BLaER1 treated with 17β-estradiol and CSF1 and Interleukin-3, amounts not matched to agents 10 nM and 100 nM (cell line): Measurements from ENCODE around the gene FBXL22.

Experiments used
- H3K27ac ChIP-seq, 11 experiments: shearing (Covaris generic); formaldehyde crosslinking; 2 replicates each; pipeline ENCODE4 v1.8.1; 2022
- H3K27me3 ChIP-seq, 11 experiments: shearing (Covaris generic); formaldehyde crosslinking; 2 replicates each; pipeline ENCODE4 v1.8.1; 2022
- H3K36me3 ChIP-seq, 11 experiments: shearing (Covaris generic); formaldehyde crosslinking; 2 replicates each; pipeline ENCODE4 v1.8.1; 2022
- H3K4me1 ChIP-seq, 10 experiments: shearing (Covaris generic); formaldehyde crosslinking; 2 replicates each; pipeline ENCODE4 v1.8.1; 2022
- H3K4me2 ChIP-seq, 11 experiments: shearing (Covaris generic); formaldehyde crosslinking; 2 replicates each; pipeline ENCODE4 v1.8.1; 2022
- H3K4me3 ChIP-seq, 10 experiments: shearing (Covaris generic); formaldehyde crosslinking; 2 replicates each; pipeline ENCODE4 v1.8.1; 2022
- H3K9ac ChIP-seq, 11 experiments: shearing (Covaris generic); formaldehyde crosslinking; 2 replicates each; pipeline ENCODE4 v1.8.1; 2022
- H3K9me3 ChIP-seq, 11 experiments: shearing (Covaris generic); formaldehyde crosslinking; replicated peaks in 1 of 11; 2 replicates each; pipeline ENCODE4 v1.8.1; 2022
- H4K20me1 ChIP-seq, 11 experiments: shearing (Covaris generic); formaldehyde crosslinking; 2 replicates each; pipeline ENCODE4 v1.8.1; 2022
- Cebpa-rat ChIP-seq, 11 experiments: shearing (Covaris generic); IDR thresholded peaks; 2 replicates each; pipeline ENCODE4 v1.8.1; 2022

The FBXL22 gene

DNA sequence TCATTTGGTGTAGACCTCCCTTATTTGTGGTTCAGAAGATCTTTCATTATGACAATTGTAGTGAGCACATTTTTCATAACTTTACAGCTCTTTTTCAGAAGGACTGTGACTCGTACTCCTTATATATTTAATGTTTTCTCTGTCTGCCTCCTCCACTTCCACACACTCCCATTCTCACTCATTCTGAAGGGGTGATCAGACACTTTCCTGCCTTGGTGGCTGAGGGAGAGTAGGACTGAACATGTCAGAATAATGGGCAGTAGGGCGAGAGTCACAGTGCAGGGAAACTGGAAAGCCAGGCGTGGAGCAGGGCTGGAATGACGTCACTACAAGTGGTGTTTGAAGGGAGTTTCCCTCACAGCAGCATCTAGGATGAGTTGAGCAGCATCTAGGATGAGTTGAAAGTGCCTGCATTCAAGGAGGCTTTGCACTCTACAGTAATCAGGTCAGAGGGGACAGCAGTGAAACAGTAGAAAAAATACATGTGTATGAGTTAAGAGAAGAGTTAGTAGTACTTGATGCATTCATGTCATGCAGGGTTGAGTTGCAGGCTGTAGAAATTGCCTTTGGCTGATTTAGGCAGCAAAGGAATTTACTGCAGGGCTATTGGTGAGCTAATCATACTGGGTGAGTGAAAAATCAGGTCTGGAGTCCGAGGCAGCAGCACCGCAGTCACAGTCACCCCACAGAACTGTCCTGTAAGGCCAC, 36.3 kb upstream of the FBXL22 start:
- TF ChIP-seq Cebpa-rat (IDR thresholded peaks at IDR 0.05), result no peak
- no peak overlapping the region for H3K27ac ChIP-seq

DNA sequence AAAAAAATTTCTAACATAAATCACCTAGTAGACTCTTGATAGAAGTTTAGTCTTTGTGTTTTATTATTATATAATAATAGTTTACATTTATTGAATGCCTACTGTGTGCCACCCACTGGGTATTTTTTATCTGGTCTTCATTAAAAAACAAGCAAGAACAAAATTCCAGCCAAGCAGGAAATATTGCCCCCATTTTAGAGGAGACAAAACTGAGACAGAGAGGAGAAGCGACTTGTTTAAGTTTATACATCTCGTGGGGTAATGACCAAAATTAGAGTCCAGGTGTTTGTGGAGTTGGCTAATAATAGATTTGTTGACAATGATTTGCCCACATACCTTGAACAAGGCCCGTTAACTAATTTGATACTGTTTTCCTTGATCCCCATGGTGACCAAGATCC, 33.1 kb upstream of the FBXL22 start:
- H3K4me2 ChIP-seq, result no peak overlapping the region
- no peak for TF ChIP-seq Cebpa-rat (IDR thresholded peaks at IDR 0.05)
- H3K9ac ChIP-seq, result no peak overlapping the region
- peaks cover 96 to 100% (median 98%) of the 10 kb centered on the region in 11 experiments for H3K36me3 ChIP-seq
- no peak overlapping the region for H3K4me3 ChIP-seq
- no peaks in the 10 kb centered on the region for H3K4me1 ChIP-seq
- peaks cover 45 to 99% (median 87%) of the 10 kb centered on the region in 11 experiments for H4K20me1 ChIP-seq
- no peaks in the 10 kb centered on the region for H3K9me3 ChIP-seq
- no peak overlapping the region for H3K27ac ChIP-seq
- H3K27me3 ChIP-seq, result no peaks in the 10 kb centered on the region

More for the DNA sequence above, 36.3 kb upstream of the FBXL22 start:
- Histone ChIP-seq H3K36me3 (peaks cover 99 to 100% (median 100%) of the 10 kb centered on the region in 11 experiments), H3K4me3 (no peak overlapping the region), H4K20me1 (peaks cover 66 to 100% (median 96%) of the 10 kb centered on the region in 11 experiments), H3K4me1 (no peaks in the 10 kb centered on the region), H3K4me2 (no peak overlapping the region), H3K9ac (no peak overlapping the region), H3K9me3 (no peaks in the 10 kb centered on the region), H3K27me3 (no peaks in the 10 kb centered on the region)

DNA sequence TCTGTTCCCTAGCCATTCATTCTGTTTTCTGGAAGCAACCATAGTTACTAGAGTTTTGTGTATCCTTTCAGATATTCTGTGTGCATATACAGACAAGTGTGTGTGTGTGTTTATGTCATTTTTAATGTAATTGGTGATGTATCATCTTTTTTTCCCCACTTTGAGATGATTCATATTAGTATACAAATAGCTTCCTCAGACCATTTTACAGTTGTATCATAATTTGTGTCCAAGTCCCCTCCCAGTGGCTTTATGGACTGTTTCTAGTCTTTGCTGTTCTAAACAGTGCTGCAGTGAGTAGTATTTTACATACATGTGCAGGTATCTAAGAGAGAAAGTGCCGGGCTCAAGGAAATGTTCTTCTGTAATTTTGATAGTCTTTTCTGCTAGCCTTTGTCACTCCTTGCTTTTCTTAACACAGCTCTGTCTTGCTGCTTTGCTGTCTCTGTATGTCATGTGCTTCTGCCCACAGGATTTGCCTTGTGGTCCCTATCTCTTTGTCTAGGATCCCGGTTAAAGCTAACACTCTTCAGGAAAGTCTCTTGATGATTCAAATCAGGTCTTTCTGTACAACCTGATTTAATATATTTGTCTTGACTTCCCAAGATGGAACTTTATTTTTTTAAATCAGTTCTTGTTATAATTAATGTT, 31.5 kb upstream of the FBXL22 start:
- H4K20me1 ChIP-seq, result peaks cover 50 to 99% (median 83%) of the 10 kb centered on the region in 11 experiments
- H3K4me1 ChIP-seq, result no peaks in the 10 kb centered on the region
- TF ChIP-seq Cebpa-rat (IDR thresholded peaks at IDR 0.05), result no peak
- no peak overlapping the region for H3K9ac ChIP-seq
- peaks cover 96 to 100% (median 98%) of the 10 kb centered on the region in 11 experiments for H3K36me3 ChIP-seq
- H3K27ac ChIP-seq, result peak overlapping the region in 1 of 11 experiments; percentile 27; a peak in 1 of 22 replicates
- H3K4me2 ChIP-seq, result no peak overlapping the region
- H3K27me3 ChIP-seq, result no peaks in the 10 kb centered on the region
- no peaks in the 10 kb centered on the region for H3K9me3 ChIP-seq
- H3K4me3 ChIP-seq, result no peak overlapping the region

DNA sequence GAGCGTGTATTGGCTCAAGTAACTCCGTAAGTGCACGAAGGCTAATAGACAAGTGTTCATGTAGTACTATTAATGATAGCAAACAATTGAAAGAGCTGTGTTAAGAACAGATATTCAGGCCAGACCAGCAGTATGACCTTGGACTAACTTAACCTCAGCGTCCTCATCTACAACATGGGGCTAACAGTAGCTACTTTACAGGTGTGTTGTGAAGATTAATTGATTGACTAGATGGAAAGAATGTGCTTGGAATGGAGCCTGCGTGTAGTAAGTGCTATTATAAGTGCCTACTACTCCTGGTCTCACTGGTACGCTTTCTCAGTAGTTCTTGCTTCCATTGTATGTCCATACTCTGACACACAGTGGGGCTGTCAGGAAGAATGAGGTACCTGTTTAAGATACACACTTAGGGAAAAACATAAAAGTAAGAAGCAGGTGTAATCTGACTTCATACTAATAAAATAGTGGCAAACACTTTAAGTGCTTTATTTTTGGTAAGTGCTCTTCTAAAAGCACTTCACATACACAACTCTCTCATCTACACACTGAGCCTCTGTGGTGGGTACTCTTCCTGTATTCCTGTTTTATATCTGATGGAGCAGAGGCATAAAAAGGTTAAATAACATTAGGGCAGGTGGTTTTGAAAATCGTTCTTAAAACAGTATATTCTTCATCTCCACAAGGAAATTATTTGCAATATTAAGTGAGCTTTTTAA, 24.3 kb upstream of the FBXL22 start:
- Histone ChIP-seq H3K36me3 (peaks cover 98 to 100% (median 100%) of the 10 kb centered on the region in 11 experiments), H3K4me1 (no peaks in the 10 kb centered on the region), H3K4me3 (no peak overlapping the region), H3K9ac (no peak overlapping the region), H3K9me3 (no peaks in the 10 kb centered on the region), H3K27me3 (no peaks in the 10 kb centered on the region), H3K4me2 (no peak overlapping the region), H3K27ac (no peak overlapping the region), H4K20me1 (peaks cover 21 to 98% (median 61%) of the 10 kb centered on the region in 11 experiments; a peak in 21 of 22 replicates)
- no peak for TF ChIP-seq Cebpa-rat (IDR thresholded peaks at IDR 0.05)

DNA sequence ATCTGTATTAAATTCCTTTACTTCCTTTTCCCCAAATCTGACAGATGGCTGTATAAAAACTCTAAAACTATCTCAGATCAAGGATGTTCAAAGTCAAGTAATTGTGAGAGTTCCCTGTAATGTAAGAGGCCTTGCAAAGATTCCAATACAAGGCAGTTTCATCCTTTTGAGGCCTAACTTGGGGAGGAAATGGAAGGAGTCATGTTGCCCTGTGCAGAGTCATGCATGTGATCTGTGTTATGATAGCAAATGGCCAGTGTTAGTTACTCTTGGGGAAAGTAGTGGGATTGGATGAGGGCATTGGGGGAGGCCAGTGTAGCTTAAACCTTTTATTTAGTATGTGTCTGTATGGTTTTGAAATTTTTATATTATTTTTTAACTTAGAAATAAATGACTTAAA, 23.7 kb upstream of the FBXL22 start:
- no peaks in the 10 kb centered on the region for H3K4me1 ChIP-seq
- peaks cover 21 to 98% (median 65%) of the 10 kb centered on the region in 11 experiments; a peak in 21 of 22 replicates for H4K20me1 ChIP-seq
- H3K36me3 ChIP-seq, result peaks cover 98 to 100% (median 100%) of the 10 kb centered on the region in 11 experiments
- no peak for TF ChIP-seq Cebpa-rat (IDR thresholded peaks at IDR 0.05)
- no peak overlapping the region for H3K4me2 ChIP-seq
- no peak overlapping the region for H3K27ac ChIP-seq
- H3K27me3 ChIP-seq, result no peaks in the 10 kb centered on the region
- no peak overlapping the region for H3K4me3 ChIP-seq
- H3K9ac ChIP-seq, result no peak overlapping the region
- H3K9me3 ChIP-seq, result no peaks in the 10 kb centered on the region

DNA sequence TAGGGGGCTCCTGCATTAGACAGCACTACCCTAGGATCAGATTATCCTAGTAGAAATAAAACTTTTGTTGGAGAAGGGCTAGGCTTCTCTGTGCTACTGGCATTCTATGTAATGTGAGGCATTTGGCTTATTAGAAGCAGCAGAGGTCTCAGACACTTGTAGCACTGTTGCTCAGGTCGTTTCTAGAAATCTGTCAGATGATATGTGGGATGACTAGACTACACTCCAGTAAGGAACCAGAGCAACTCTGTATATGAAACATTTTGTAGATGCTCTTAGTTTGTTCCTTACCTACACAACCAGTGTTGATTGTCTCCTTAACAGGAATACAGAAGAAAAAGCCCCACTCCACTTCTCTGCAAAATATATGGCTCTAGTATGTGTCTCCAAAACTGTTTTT, 21.9 kb upstream of the FBXL22 start:
- Histone ChIP-seq H3K36me3 (peaks cover 97 to 100% (median 100%) of the 10 kb centered on the region in 11 experiments), H4K20me1 (peaks cover 18 to 91% (median 62%) of the 10 kb centered on the region in 11 experiments; a peak in 21 of 22 replicates), H3K27me3 (no peaks in the 10 kb centered on the region), H3K9me3 (no peaks in the 10 kb centered on the region), H3K4me3 (no peak overlapping the region), H3K4me1 (no peaks in the 10 kb centered on the region), H3K27ac (no peak overlapping the region), H3K4me2 (no peak overlapping the region), H3K9ac (no peak overlapping the region)
- TF ChIP-seq Cebpa-rat (IDR thresholded peaks at IDR 0.05), result no peak

DNA sequence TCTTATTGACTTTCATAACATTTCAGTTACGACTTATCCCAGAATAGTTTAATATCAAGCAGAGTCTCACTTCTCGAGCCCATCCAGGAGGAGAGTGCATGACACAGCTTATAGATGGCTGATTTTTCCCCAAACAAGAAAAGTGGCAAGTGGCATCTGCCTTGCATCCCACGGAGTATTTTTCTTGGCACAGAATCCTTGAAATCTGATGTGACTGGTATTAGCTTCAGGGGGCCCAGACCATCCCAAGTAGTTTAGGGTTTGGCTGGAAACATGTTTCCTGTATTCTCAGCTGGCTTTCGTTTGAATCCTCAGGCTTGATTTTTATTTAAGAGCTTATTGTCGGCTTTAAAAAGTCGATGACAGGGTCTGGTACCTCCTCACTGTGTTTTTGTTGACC, 20.7 kb upstream of the FBXL22 start:
- H3K9ac ChIP-seq, result no peak overlapping the region
- no peak overlapping the region for H3K27ac ChIP-seq
- H4K20me1 ChIP-seq, result peaks cover 13 to 87% (median 57%) of the 10 kb centered on the region in 11 experiments; a peak in 20 of 22 replicates
- no peak overlapping the region for H3K4me2 ChIP-seq
- H3K9me3 ChIP-seq, result no peaks in the 10 kb centered on the region
- no peak overlapping the region for H3K4me3 ChIP-seq
- H3K27me3 ChIP-seq, result no peaks in the 10 kb centered on the region
- no peaks in the 10 kb centered on the region for H3K4me1 ChIP-seq
- no peak for TF ChIP-seq Cebpa-rat (IDR thresholded peaks at IDR 0.05)
- peaks cover 94 to 100% (median 98%) of the 10 kb centered on the region in 11 experiments for H3K36me3 ChIP-seq

DNA sequence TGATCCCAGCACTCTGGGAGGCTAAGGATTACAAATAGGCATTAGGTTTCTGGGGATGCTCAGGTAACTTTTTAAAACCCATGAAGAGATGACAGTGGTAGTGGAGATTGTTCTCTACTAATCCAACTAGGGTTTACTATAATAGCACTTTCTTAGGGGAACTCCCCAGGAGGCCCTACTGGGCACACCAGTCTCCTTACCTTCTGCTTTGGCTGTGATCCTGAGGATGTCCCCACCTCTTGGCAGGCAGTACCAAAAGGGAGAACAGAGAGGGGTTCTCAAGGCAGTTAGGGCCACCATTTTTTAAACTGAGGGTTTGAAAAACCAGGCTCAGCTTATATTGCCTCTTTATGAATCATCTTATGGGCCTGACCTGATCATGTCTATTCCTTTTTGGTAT, 15.0 kb upstream of the FBXL22 start:
- Histone ChIP-seq H3K27ac (no peak overlapping the region), H3K4me3 (no peak overlapping the region), H3K4me2 (no peak overlapping the region), H3K4me1 (no peaks in the 10 kb centered on the region), H3K9me3 (peaks cover 0 to 29% (median 12%) of the 10 kb centered on the region in 11 experiments; a peak in 11 of 22 replicates), H4K20me1 (peaks cover 4 to 91% (median 54%) of the 10 kb centered on the region in 11 experiments; a peak in 18 of 22 replicates), H3K36me3 (peaks cover 93 to 100% (median 98%) of the 10 kb centered on the region in 11 experiments), H3K9ac (no peak overlapping the region), H3K27me3 (no peaks in the 10 kb centered on the region)
- no peak for TF ChIP-seq Cebpa-rat (IDR thresholded peaks at IDR 0.05)
